Neural cell (in vitro differentiated cells): ENCODE data around the gene LANCL2. TPM values are rescaled to one million over a fixed set of nuclear protein-coding genes. Genes with fewer than 3 reads are reported as not detected.

Experiments
- H2AFZ ChIP-seq: fragments of 200-600, 300-800 bp; sonication (generic), shearing (Covaris generic); 2 replicates; pipeline ENCODE4 v1.6.0; 2014; ENCODE audit warnings: low read depth, mild to moderate bottlenecking, antibody characterized with exemption, low read length, moderate library complexity
- H3F3A ChIP-seq: fragments of 200-600 bp; shearing (Covaris generic); 2 replicates; pipeline ENCODE4 v1.6.1; 2016; ENCODE audit warnings: mild to moderate bottlenecking, moderate library complexity, mixed read lengths, antibody characterized with exemption, low read length; ENCODE audit not compliant: insufficient read depth, poor library complexity, severe bottlenecking
- H3K27ac ChIP-seq: fragments of 200-600, 300-800 bp; sonication (generic), shearing (Covaris generic); 2 replicates; pipeline ENCODE4 v1.5.1; 2014; ENCODE audit warnings: mild to moderate bottlenecking, low read length, moderate library complexity
- H3K27me3 ChIP-seq: fragments of 300-800, 200-600 bp; sonication (generic), shearing (Covaris generic); 2 replicates; pipeline ENCODE4 v1.6.0; 2014; ENCODE audit warnings: mild to moderate bottlenecking, low read depth, low read length, moderate library complexity; ENCODE audit not compliant: insufficient read depth
- H3K36me3 ChIP-seq: fragments of 300-800, 200-600 bp; sonication (generic), shearing (Covaris generic); 2 replicates; pipeline ENCODE4 v1.5.1; 2014; ENCODE audit warnings: mild to moderate bottlenecking, antibody characterized with exemption, low read length, moderate library complexity; ENCODE audit not compliant: insufficient read depth
- H3K4me2 ChIP-seq: fragments of 300-800, 200-600 bp; sonication (generic), shearing (Covaris generic); 2 replicates; pipeline ENCODE4 v1.6.0; 2014; ENCODE audit warnings: mild to moderate bottlenecking, low read length
- H3K4me3 ChIP-seq: fragments of 300-800, 200-600 bp; sonication (generic), shearing (Covaris generic); 2 replicates; pipeline ENCODE4 v1.5.1; 2014; ENCODE audit warnings: mild to moderate bottlenecking, low read length, moderate library complexity
- H3K79me2 ChIP-seq: fragments of 200-600 bp; shearing (Covaris generic); replicated peaks from 2 replicates; pipeline ENCODE4 v1.6.0; 2014; ENCODE audit warnings: mild to moderate bottlenecking, low read length, moderate library complexity; ENCODE audit not compliant: insufficient read depth
- H3K9ac ChIP-seq: fragments of 300-800, 200-600 bp; sonication (generic), shearing (Covaris generic); 2 replicates; pipeline ENCODE4 v1.6.1; 2016; ENCODE audit warnings: mild to moderate bottlenecking, low read length, mixed read lengths
- H3K9me2 ChIP-seq: fragments of 200-600 bp; shearing (Covaris generic); 2 replicates; pipeline ENCODE4 v1.6.1; 2016; ENCODE audit warnings: mild to moderate bottlenecking, low read length, mixed read lengths; ENCODE audit not compliant: insufficient read depth
- H3K9me3 ChIP-seq: fragments of 200-600, 300-800 bp; sonication (generic), shearing (Covaris generic); 2 replicates; pipeline ENCODE4 v1.6.1; 2016; ENCODE audit warnings: mild to moderate bottlenecking, mixed run types, low read length, moderate library complexity, mixed read lengths
- H4K20me1 ChIP-seq: fragments of 200-600 bp; shearing (Covaris generic); 2 replicates; pipeline ENCODE4 v1.6.1; 2016; ENCODE audit warnings: mild to moderate bottlenecking, mixed run types; ENCODE audit not compliant: insufficient read depth
- EP300 ChIP-seq: fragments of 450-650 bp; conservative IDR thresholded peaks from 2 replicates; pipeline ENCODE4 v1.6.1; 2014; ENCODE audit warnings: antibody characterized with exemption, mild to moderate bottlenecking, moderate library complexity; ENCODE audit not compliant: poor library complexity, severe bottlenecking
- EZH2 ChIP-seq: fragments of 200-600, 300-800 bp; shearing (Covaris generic), sonication (generic); IDR thresholded peaks from 2 replicates; pipeline ENCODE4 v1.6.1; 2014; ENCODE audit warnings: antibody characterized with exemption, low read length, borderline replicate concordance, mild to moderate bottlenecking; ENCODE audit not compliant: insufficient read depth, poor library complexity, severe bottlenecking
- MXI1 ChIP-seq: fragments of 450-650 bp; conservative IDR thresholded peaks from 2 replicates; pipeline ENCODE4 v1.6.1; 2014; ENCODE audit warnings: antibody characterized with exemption, mild to moderate bottlenecking; ENCODE audit not compliant: poor library complexity, severe bottlenecking
- POLR2AphosphoS5 ChIP-seq: IDR thresholded peaks from 2 replicates; pipeline ENCODE4 v1.6.1; 2012
- RAD21 ChIP-seq: fragments of 450-650 bp; conservative IDR thresholded peaks from 2 replicates; pipeline ENCODE4 v1.6.1; 2014; ENCODE audit warnings: antibody characterized with exemption, mild to moderate bottlenecking, moderate library complexity
- SMC3 ChIP-seq: fragments of 450-650 bp; conservative IDR thresholded peaks from 2 replicates; pipeline ENCODE4 v1.6.1; 2014; ENCODE audit warnings: antibody characterized with exemption, mild to moderate bottlenecking, moderate library complexity; ENCODE audit not compliant: poor library complexity
- TAF1 ChIP-seq: IDR thresholded peaks from 2 replicates; pipeline ENCODE4 v1.6.1; 2012; ENCODE audit warnings: low read depth
- polyA plus RNA-seq: library from polyadenylated mRNA; depleted of rRNA; stranded (reverse); fragments of >200 nt; gene quantifications from 2 replicates; pipeline ENCODE4 v1.2.3, GENCODE V29; 2014
- TF ChIP-seq, protein P1 (sequence below): IDR thresholded peaks from 2 replicates; pipeline ENCODE4 v1.6.1; 2012; ENCODE audit warnings: borderline replicate concordance
- TF ChIP-seq, protein P2 (sequence below): fragments of 450-650 bp; IDR thresholded peaks from 2 replicates; pipeline ENCODE4 v1.5.1; 2014; ENCODE audit warnings: antibody characterized with exemption, mild to moderate bottlenecking, moderate library complexity; ENCODE audit not compliant: poor library complexity, severe bottlenecking

LANCL2 gene
- polyA plus RNA-seq, 1 donor from 2014 or later, result 51.2 TPM

DNA sequence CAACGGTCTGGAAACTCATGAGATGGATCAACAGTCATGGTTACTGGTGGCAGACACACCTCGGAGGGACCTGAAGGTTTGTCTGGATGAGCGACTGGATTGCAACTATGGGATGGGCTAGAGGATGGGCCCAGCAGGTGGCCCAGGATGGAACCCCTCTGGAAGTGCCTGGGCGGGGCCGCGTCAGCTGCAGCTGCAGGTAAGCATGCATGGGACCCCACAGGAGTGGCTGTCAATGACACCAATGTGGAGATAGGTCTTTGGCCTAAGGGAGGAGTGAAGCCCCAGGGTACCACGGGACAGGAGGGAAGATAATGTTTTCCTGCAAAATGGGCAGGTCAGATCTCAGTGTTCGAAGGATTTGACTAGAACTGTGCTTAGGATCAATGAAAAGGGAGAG, 103.4 kb downstream of the LANCL2 start:
- H3K4me2 ChIP-seq, result no peak overlapping the region
- no peaks in the 10 kb centered on the region for H3F3A ChIP-seq
- H4K20me1 ChIP-seq, result no peaks in the 10 kb centered on the region
- TF ChIP-seq, protein P1, sequence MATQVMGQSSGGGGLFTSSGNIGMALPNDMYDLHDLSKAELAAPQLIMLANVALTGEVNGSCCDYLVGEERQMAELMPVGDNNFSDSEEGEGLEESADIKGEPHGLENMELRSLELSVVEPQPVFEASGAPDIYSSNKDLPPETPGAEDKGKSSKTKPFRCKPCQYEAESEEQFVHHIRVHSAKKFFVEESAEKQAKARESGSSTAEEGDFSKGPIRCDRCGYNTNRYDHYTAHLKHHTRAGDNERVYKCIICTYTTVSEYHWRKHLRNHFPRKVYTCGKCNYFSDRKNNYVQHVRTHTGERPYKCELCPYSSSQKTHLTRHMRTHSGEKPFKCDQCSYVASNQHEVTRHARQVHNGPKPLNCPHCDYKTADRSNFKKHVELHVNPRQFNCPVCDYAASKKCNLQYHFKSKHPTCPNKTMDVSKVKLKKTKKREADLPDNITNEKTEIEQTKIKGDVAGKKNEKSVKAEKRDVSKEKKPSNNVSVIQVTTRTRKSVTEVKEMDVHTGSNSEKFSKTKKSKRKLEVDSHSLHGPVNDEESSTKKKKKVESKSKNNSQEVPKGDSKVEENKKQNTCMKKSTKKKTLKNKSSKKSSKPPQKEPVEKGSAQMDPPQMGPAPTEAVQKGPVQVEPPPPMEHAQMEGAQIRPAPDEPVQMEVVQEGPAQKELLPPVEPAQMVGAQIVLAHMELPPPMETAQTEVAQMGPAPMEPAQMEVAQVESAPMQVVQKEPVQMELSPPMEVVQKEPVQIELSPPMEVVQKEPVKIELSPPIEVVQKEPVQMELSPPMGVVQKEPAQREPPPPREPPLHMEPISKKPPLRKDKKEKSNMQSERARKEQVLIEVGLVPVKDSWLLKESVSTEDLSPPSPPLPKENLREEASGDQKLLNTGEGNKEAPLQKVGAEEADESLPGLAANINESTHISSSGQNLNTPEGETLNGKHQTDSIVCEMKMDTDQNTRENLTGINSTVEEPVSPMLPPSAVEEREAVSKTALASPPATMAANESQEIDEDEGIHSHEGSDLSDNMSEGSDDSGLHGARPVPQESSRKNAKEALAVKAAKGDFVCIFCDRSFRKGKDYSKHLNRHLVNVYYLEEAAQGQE, result no peak
- TF ChIP-seq RAD21 (no peak), SMC3 (no peak), TAF1 (no peak), POLR2AphosphoS5 (no peak), MXI1 (no peak), EP300 (no peak), EZH2 (no peak)
- TF ChIP-seq, protein P2, sequence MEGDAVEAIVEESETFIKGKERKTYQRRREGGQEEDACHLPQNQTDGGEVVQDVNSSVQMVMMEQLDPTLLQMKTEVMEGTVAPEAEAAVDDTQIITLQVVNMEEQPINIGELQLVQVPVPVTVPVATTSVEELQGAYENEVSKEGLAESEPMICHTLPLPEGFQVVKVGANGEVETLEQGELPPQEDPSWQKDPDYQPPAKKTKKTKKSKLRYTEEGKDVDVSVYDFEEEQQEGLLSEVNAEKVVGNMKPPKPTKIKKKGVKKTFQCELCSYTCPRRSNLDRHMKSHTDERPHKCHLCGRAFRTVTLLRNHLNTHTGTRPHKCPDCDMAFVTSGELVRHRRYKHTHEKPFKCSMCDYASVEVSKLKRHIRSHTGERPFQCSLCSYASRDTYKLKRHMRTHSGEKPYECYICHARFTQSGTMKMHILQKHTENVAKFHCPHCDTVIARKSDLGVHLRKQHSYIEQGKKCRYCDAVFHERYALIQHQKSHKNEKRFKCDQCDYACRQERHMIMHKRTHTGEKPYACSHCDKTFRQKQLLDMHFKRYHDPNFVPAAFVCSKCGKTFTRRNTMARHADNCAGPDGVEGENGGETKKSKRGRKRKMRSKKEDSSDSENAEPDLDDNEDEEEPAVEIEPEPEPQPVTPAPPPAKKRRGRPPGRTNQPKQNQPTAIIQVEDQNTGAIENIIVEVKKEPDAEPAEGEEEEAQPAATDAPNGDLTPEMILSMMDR, result no peak
- H3K9ac ChIP-seq, result no peak overlapping the region
- no peak overlapping the region for H2AFZ ChIP-seq
- H3K36me3 ChIP-seq, result peaks cover 7% of the 10 kb centered on the region
- no peaks in the 10 kb centered on the region for H3K27me3 ChIP-seq
- H3K27ac ChIP-seq, result no peak overlapping the region
- no peaks in the 10 kb centered on the region for H3K79me2 ChIP-seq
- no peaks in the 10 kb centered on the region for H3K9me2 ChIP-seq
- no peaks in the 10 kb centered on the region for H3K9me3 ChIP-seq
- no peak overlapping the region for H3K4me3 ChIP-seq

DNA sequence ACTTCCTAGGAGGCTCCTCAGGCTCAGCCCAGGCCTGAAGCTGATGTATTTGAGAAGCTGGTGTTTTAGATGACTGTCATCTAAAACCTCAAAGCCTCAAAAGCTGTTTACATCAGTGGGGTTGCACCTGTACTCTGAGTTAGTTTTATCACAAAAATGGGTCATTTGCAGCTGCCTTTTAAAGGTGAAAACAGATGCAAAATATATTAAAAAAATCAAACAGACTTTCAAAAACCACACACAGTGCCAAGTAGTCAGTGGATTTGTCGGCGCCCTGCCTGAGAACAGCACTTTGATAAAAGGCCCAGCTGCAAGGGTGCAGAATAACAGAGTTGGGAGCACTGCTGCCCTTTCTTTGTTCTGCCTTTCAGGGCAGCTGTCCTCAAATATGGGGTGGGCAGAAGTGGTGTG, 104.1 kb downstream of the LANCL2 start:
- H3K9me3 ChIP-seq, result no peaks in the 10 kb centered on the region
- H3K79me2 ChIP-seq, result no peaks in the 10 kb centered on the region
- TF ChIP-seq SMC3 (no peak), TAF1 (no peak), EP300 (no peak), POLR2AphosphoS5 (no peak), MXI1 (no peak), EZH2 (no peak), RAD21 (no peak)
- TF ChIP-seq, protein P2, result no peak
- TF ChIP-seq, protein P1, result no peak
- H3K9me2 ChIP-seq, result no peaks in the 10 kb centered on the region
- no peak overlapping the region for H3K9ac ChIP-seq
- peaks cover 7% of the 10 kb centered on the region for H3K36me3 ChIP-seq
- H3K27me3 ChIP-seq, result no peaks in the 10 kb centered on the region
- no peak overlapping the region for H2AFZ ChIP-seq
- no peaks in the 10 kb centered on the region for H3F3A ChIP-seq
- H3K4me2 ChIP-seq, result no peak overlapping the region
- H4K20me1 ChIP-seq, result no peaks in the 10 kb centered on the region
- H3K4me3 ChIP-seq, result no peak overlapping the region
- H3K27ac ChIP-seq, result no peak overlapping the region
